ENCODE results near the gene COPZ1. TPM values are rescaled to one million over a fixed set of nuclear protein-coding genes. Genes with fewer than 3 reads are reported as not detected.

The COPZ1 gene
- total RNA-seq, 1 experiment from 2014 or later, result 104 TPM

GRCh38 chr12:54328595-54329337, 3.8 kb downstream of the COPZ1 start:
- H4K20me1 ChIP-seq (ENCODE audit: control insufficient read depth, insufficient read depth, insufficient read length), result no peaks in the 10 kb centered on the region
- no peak overlapping the region for H3K23ac ChIP-seq (ENCODE audit: insufficient read length, low read depth, low read length)
- no peaks in the 10 kb centered on the region; the same call in 1 of the 2 replicates for H3K27me3 ChIP-seq (ENCODE audit: insufficient read depth, low read length)
- no peak overlapping the region for H3K4me3 Mint-ChIP-seq
- no peak overlapping the region for H2BK15ac ChIP-seq (ENCODE audit: low read depth, low read length)
- no peak overlapping the region for H3T11ph ChIP-seq (ENCODE audit: low read length)
- H2BK12ac ChIP-seq (ENCODE audit: insufficient read length, low read depth, low read length), result no peak overlapping the region
- H3K23me2 ChIP-seq (ENCODE audit: insufficient read length, low read depth, low read length, poor library complexity, severe bottlenecking), result no peaks in the 10 kb centered on the region
- H3K4me2 ChIP-seq (ENCODE audit: insufficient read depth, insufficient read length, low read length), result no peak overlapping the region
- H3K27ac Mint-ChIP-seq, result peak overlapping the region in 1 of 3 experiments; percentile 82; a peak in 2 of 7 replicates
- no peak overlapping the region for H4K8ac ChIP-seq (replicated peaks; ENCODE audit: insufficient read length, low read depth, low read length)
- H4K5ac ChIP-seq (ENCODE audit: insufficient read length, low read depth, low read length), result no peak overlapping the region
- H3K9me3 ChIP-seq (ENCODE audit: control insufficient read depth, low read depth, low read length), result no peaks in the 10 kb centered on the region
- no peak overlapping the region for H2BK20ac ChIP-seq (ENCODE audit: low read depth, low read length, poor library complexity, severe bottlenecking)
- H3K36me3 Mint-ChIP-seq (ENCODE audit: insufficient read depth in 1 of 3, low read depth in 3 of 3), result peaks cover 0 to 2% (median 0%) of the 10 kb centered on the region in 3 experiments; a peak in 2 of 7 replicates
- no peak for DNase-seq
- no peak overlapping the region for H2AFZ ChIP-seq (ENCODE audit: low read length)
- no peak overlapping the region for H2AK5ac ChIP-seq (ENCODE audit: insufficient read length, low read length)
- H3K9me3 Mint-ChIP-seq, result no peaks in the 10 kb centered on the region
- H2BK5ac ChIP-seq (ENCODE audit: insufficient read length, low read length), result no peak overlapping the region
- H3K79me1 ChIP-seq (ENCODE audit: insufficient read depth, low read depth, low read length, poor library complexity, severe bottlenecking), result no peaks in the 10 kb centered on the region
- H3K4ac ChIP-seq (ENCODE audit: low read depth, low read length), result no peak overlapping the region
- no peak overlapping the region for H3K18ac ChIP-seq (ENCODE audit: insufficient read length, low read depth, low read length)
- no peak overlapping the region for H2BK120ac ChIP-seq (ENCODE audit: low read depth, low read length, poor library complexity, severe bottlenecking)
- no peak overlapping the region for H3K14ac ChIP-seq (ENCODE audit: insufficient read depth, low read length)
- no CpG with 5 or more reads among the region's 6 CpGs for WGBS (ENCODE audit: extremely low coverage, insufficient read length, low lambda C conversion rate)
- no peak overlapping the region for H3K9ac ChIP-seq (ENCODE audit: extremely low read depth, insufficient read length, low read length)
- no peak overlapping the region for H4K91ac ChIP-seq (ENCODE audit: insufficient read length, low read depth, low read length)
- H3K4me1 Mint-ChIP-seq, result peaks cover 22 to 30% of the 10 kb centered on the region in 2 experiments
- H3K56ac ChIP-seq (ENCODE audit: insufficient read length, low read depth, low read length), result no peak overlapping the region
- no peak overlapping the region for H3K27ac ChIP-seq (ENCODE audit: insufficient read length, low read depth, low read length)
- no peak for TF ChIP-seq CTCF (conservative IDR thresholded peaks at IDR 0.05)
- H3K4me1 ChIP-seq (ENCODE audit: insufficient read depth, low read length), result no peaks in the 10 kb centered on the region; the same call in 1 of the 2 replicates
- no peaks in the 10 kb centered on the region for H3K27me3 Mint-ChIP-seq (ENCODE audit: low read depth)
- no peaks in the 10 kb centered on the region; the same call in 1 of the 2 replicates for H3K79me2 ChIP-seq (ENCODE audit: insufficient read depth, low read length)

Data from H9 (cell line).